MCF 10A (cell line): Measurements from ENCODE around the gene LBX1. TPM values are rescaled to one million over a fixed set of nuclear protein-coding genes. Genes with fewer than 3 reads are reported as not detected.
A peak's percentile ranks its signal among the peaks of the same experiment; 100 is the strongest.

ENCODE experiments used
- BruUV-seq: library from RNA; stranded (reverse); fragments of 400-500 nt; replicated peaks from 2 replicates; lab custom pipeline; 2021; lab: Mats Ljungman, UMichigan
- CTCF ChIA-PET: fragments of 300-600 bp; sonication (Branson Sonifier 250); formaldehyde crosslinking; extraction: SDS; loops from one replicate; lab custom pipeline; 2021; ENCODE audit warnings: antibody characterized with exemption, inconsistent platforms; lab: Yijun Ruan, JAX
- POLR2A ChIA-PET: fragments of 300-600, 350-650 bp; sonication (Branson Sonifier 250); formaldehyde crosslinking; extraction: SDS; loops from one replicate; lab custom pipeline; 2020; ENCODE audit warnings: antibody characterized with exemption, inconsistent platforms; lab: Yijun Ruan, JAX
- DNase-seq: peaks from one replicate; pipeline ENCODE4 v3.0.0-alpha.2; 2018; ENCODE audit not compliant: unreplicated experiment
- H3K27ac Mint-ChIP-seq: one replicate; pipeline ENCODE4 v1.8.0; 2022; ENCODE audit warnings: mild to moderate bottlenecking, low read depth, mixed read lengths; ENCODE audit not compliant: unreplicated experiment
- H3K27me3 Mint-ChIP-seq: one replicate; pipeline ENCODE4 v1.8.0; 2022; ENCODE audit warnings: mixed read lengths; ENCODE audit not compliant: insufficient read depth, unreplicated experiment
- H3K36me3 Mint-ChIP-seq: one replicate; pipeline ENCODE4 v1.8.0; 2022; ENCODE audit warnings: mild to moderate bottlenecking, moderate library complexity, mixed read lengths; ENCODE audit not compliant: insufficient read depth, unreplicated experiment
- H3K4me1 Mint-ChIP-seq: one replicate; pipeline ENCODE4 v1.8.0; 2022; ENCODE audit warnings: mixed read lengths; ENCODE audit not compliant: insufficient read depth, unreplicated experiment
- H3K4me3 Mint-ChIP-seq: one replicate; pipeline ENCODE4 v1.8.0; 2022; ENCODE audit warnings: mild to moderate bottlenecking, moderate library complexity, mixed read lengths; ENCODE audit not compliant: unreplicated experiment
- H3K9me3 Mint-ChIP-seq: one replicate; pipeline ENCODE4 v1.8.0; 2022; ENCODE audit warnings: mixed read lengths; ENCODE audit not compliant: unreplicated experiment
- CTCF ChIP-seq: fragments of 200-600 bp; IDR thresholded peaks from one replicate; pipeline ENCODE4 v1.8.0; 2022; ENCODE audit warnings: antibody characterized with exemption, mild to moderate bottlenecking; ENCODE audit not compliant: unreplicated experiment
- intact Hi-C: fragments of 100-400 bp; cut with micrococcal nuclease; formaldehyde crosslinking; loops from 2 replicates; pipeline ENCODE4 v1.14.1; 2022
- total RNA-seq: library from RNA; stranded (reverse); gene quantifications from 2 replicates; pipeline ENCODE4 v1.2.3, GENCODE V29; 2022

LBX1 gene
- total RNA-seq, 1 experiment from 2014 or later = not detected

- no peak overlapping the region for H3K27ac Mint-ChIP-seq
- H3K27me3 Mint-ChIP-seq = peaks cover 48% of the 10 kb centered on the region
- intact Hi-C loops = no loop called here
- POLR2A ChIA-PET = interaction anchor here (0.5 to 0.7 kb wide), 2 partner anchors 70 to 178 kb away, joined by 3 read pairs; no protein-coding TSS in a partner anchor
- H3K4me3 Mint-ChIP-seq = no peak overlapping the region
- peaks cover 6% of the 10 kb centered on the region for H3K4me1 Mint-ChIP-seq
- H3K9me3 Mint-ChIP-seq = no peaks in the 10 kb centered on the region
- BruUV-seq = no TSS peak
- H3K36me3 Mint-ChIP-seq = no peaks in the 10 kb centered on the region
- CTCF ChIA-PET = interaction anchor here (1.0 kb wide), 1 partner anchor 68 kb away, joined by 4 read pairs; no protein-coding TSS in a partner anchor
- no peak for TF ChIP-seq CTCF
- no peak for DNase-seq
Measured at GRCh38 chr10:101231092-101231491, 1.8 kb upstream of the LBX1 start.

GRCh38 chr10:101230183-101230917, 1.1 kb upstream of the LBX1 start:
- POLR2A ChIA-PET = interaction anchor here (0.5 to 1.5 kb wide), 2 partner anchors 11 to 71 kb away, joined by 3 to 4 read pairs; no protein-coding TSS in a partner anchor
- peaks cover 6% of the 10 kb centered on the region for H3K4me1 Mint-ChIP-seq
- intact Hi-C loops = no loop called here
- no peaks in the 10 kb centered on the region for H3K9me3 Mint-ChIP-seq
- TF ChIP-seq CTCF = no peak
- H3K36me3 Mint-ChIP-seq = no peaks in the 10 kb centered on the region
- no peak for DNase-seq
- no peak overlapping the region for H3K27ac Mint-ChIP-seq
- BruUV-seq = no TSS peak
- H3K4me3 Mint-ChIP-seq = no peak overlapping the region
- CTCF ChIA-PET = interaction anchor here (0.8 to 1.0 kb wide), 2 partner anchors 68 to 214 kb away, joined by 3 to 4 read pairs; no protein-coding TSS in a partner anchor
- peaks cover 54% of the 10 kb centered on the region for H3K27me3 Mint-ChIP-seq

- TF ChIP-seq CTCF = no peak
- ChIA-PET POLR2A (interaction anchor here (1.5 kb wide), 1 partner anchor 10 kb away, joined by 4 read pairs; no protein-coding TSS in a partner anchor), CTCF (interaction anchor here (0.7 to 1.2 kb wide), 4 partner anchors 14 to 213 kb away, joined by 3 to 5 read pairs (median 3); no protein-coding TSS in a partner anchor)
- intact Hi-C loops = no loop called here
- no peak for DNase-seq
- H3K9me3 Mint-ChIP-seq = no peaks in the 10 kb centered on the region
- no peaks in the 10 kb centered on the region for H3K36me3 Mint-ChIP-seq
- BruUV-seq = no TSS peak
- H3K4me3 Mint-ChIP-seq = peak overlapping the region; percentile 42
- peaks cover 12% of the 10 kb centered on the region for H3K4me1 Mint-ChIP-seq
- H3K27me3 Mint-ChIP-seq = peaks cover 69% of the 10 kb centered on the region
- H3K27ac Mint-ChIP-seq = peak overlapping the region; percentile 43
Measured at GRCh38 chr10:101228966-101229265, 347 bp downstream of the LBX1 start.

GRCh38 chr10:101228153-101228965, 904 bp downstream of the LBX1 start:
- Mint-ChIP-seq H3K36me3 (no peaks in the 10 kb centered on the region), H3K27ac (no peak overlapping the region), H3K27me3 (peaks cover 73% of the 10 kb centered on the region), H3K9me3 (no peaks in the 10 kb centered on the region), H3K4me3 (no peak overlapping the region), H3K4me1 (peaks cover 12% of the 10 kb centered on the region)
- ChIA-PET CTCF (interaction anchor here (0.8 kb wide), 1 partner anchor 43 kb away, joined by 3 read pairs; no protein-coding TSS in a partner anchor), POLR2A (interaction anchor here (1.5 kb wide), 1 partner anchor 9 kb away, joined by 4 read pairs; no protein-coding TSS in a partner anchor)
- no TSS peak for BruUV-seq
- no peak for TF ChIP-seq CTCF
- no peak for DNase-seq
- intact Hi-C loops = no loop called here
